ENCODE results near the gene FHIT.

Gene FHIT

DNA sequence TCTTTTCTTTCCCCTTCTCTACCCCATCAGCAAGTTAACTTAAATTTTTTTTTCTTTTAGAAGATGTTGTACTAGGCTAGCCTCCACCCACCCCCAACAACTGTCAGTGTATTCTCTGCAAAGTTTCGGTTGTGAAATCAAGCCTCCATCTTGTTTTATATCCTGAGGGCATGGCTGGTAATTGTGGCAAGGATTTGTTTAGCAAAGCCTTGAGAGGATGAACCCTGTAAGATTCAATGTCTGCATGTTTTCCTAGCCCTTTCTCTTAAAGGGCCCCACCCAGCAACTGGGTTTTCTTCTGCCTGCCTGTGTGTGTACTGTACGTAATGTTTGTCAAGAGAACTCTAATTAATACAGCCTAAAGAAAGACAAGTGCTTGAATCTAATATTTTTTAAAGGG, 475.3 kb downstream of the FHIT start:
- H3K9ac ChIP-seq (ENCODE audit: low read depth in 1 of 2, low read length in 2 of 2): no peak overlapping the region
- H3K27ac ChIP-seq (ENCODE audit: low read depth, low read length): no peak overlapping the region
- H3K36me3 ChIP-seq (ENCODE audit: control insufficient read depth in 1 of 2, insufficient read depth in 2 of 2, low read length in 2 of 2): no peaks in the 10 kb centered on the region
- H3K9me3 ChIP-seq (ENCODE audit: control insufficient read depth in 1 of 2, low read length in 2 of 2): peaks cover 3 to 14% of the 10 kb centered on the region in 2 donors
- no peaks in the 10 kb centered on the region for H3K27me3 ChIP-seq (ENCODE audit: control insufficient read depth in 1 of 2, insufficient read depth in 2 of 2, low read length in 2 of 2)
- no peak overlapping the region for H3K4me3 ChIP-seq (ENCODE audit: low read depth in 1 of 2, low read length in 2 of 2)
- H3K4me1 ChIP-seq (ENCODE audit: control insufficient read depth in 1 of 2, insufficient read depth in 2 of 2, low read length in 2 of 2): no peaks in the 10 kb centered on the region

GRCh38 chr3:60774617-60775016, 476.6 kb downstream of the FHIT start:
- no peaks in the 10 kb centered on the region for H3K27me3 ChIP-seq (ENCODE audit: control insufficient read depth in 1 of 2, insufficient read depth in 2 of 2, low read length in 2 of 2)
- H3K4me3 ChIP-seq (ENCODE audit: low read depth in 1 of 2, low read length in 2 of 2): no peak overlapping the region
- H3K9me3 ChIP-seq (ENCODE audit: control insufficient read depth in 1 of 2, low read length in 2 of 2): peaks cover 3 to 10% of the 10 kb centered on the region in 2 donors
- H3K4me1 ChIP-seq (ENCODE audit: control insufficient read depth in 1 of 2, insufficient read depth in 2 of 2, low read length in 2 of 2): no peaks in the 10 kb centered on the region
- H3K9ac ChIP-seq (ENCODE audit: low read depth in 1 of 2, low read length in 2 of 2): no peak overlapping the region
- no peaks in the 10 kb centered on the region for H3K36me3 ChIP-seq (ENCODE audit: control insufficient read depth in 1 of 2, insufficient read depth in 2 of 2, low read length in 2 of 2)
- no peak overlapping the region for H3K27ac ChIP-seq (ENCODE audit: low read depth, low read length)

DNA sequence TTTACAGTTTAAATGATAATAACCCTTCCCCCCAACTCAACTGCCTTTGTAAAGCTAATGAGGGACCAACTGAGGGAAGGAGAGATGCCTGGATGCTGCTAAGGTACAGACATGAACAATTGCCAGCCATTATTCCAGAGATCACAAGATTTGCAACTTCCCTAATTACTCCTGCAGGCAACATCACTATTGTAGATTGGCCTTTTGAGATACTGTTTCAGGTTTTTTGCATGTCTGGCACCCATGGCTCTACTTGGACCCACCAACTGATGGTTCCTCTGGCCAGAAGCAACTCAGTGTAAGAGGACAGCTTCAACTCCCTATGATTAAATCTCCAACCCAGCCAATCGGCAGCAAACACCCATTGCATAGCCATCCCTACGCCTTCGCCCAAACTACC, 478.7 kb downstream of the FHIT start:
- H3K9me3 ChIP-seq (ENCODE audit: control insufficient read depth in 1 of 2, low read length in 2 of 2): peaks cover 3 to 10% of the 10 kb centered on the region in 2 donors
- H3K36me3 ChIP-seq (ENCODE audit: control insufficient read depth in 1 of 2, insufficient read depth in 2 of 2, low read length in 2 of 2): no peaks in the 10 kb centered on the region
- H3K4me3 ChIP-seq (ENCODE audit: low read depth in 1 of 2, low read length in 2 of 2): no peak overlapping the region
- no peaks in the 10 kb centered on the region for H3K4me1 ChIP-seq (ENCODE audit: control insufficient read depth in 1 of 2, insufficient read depth in 2 of 2, low read length in 2 of 2)
- no peak overlapping the region for H3K27ac ChIP-seq (ENCODE audit: low read depth, low read length)
- H3K27me3 ChIP-seq (ENCODE audit: control insufficient read depth in 1 of 2, insufficient read depth in 2 of 2, low read length in 2 of 2): no peaks in the 10 kb centered on the region
- no peak overlapping the region for H3K9ac ChIP-seq (ENCODE audit: low read depth in 1 of 2, low read length in 2 of 2)

DNA sequence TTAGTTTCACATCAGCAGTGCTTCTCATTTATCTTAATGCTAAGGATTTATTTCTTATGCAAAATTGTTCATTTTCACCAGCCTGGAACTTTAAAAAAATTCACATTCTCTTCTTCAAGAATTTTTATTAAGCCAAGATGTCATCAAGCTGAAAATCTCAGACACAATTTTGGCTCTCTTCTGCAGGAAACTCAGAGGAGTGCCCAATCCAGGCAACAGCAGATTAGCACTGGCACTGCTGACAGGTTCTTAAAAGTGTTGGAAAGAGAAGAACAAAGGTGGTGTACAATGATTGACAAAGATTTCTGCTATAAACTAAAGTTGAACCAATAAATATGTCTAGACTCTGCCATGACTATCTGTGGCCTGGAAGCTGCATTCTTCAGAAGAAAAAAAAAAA, 479.5 kb downstream of the FHIT start:
- H3K27me3 ChIP-seq (ENCODE audit: control insufficient read depth in 1 of 2, insufficient read depth in 2 of 2, low read length in 2 of 2): no peaks in the 10 kb centered on the region
- no peak overlapping the region for H3K9ac ChIP-seq (ENCODE audit: low read depth in 1 of 2, low read length in 2 of 2)
- peaks cover 3 to 10% of the 10 kb centered on the region in 2 donors for H3K9me3 ChIP-seq (ENCODE audit: control insufficient read depth in 1 of 2, low read length in 2 of 2)
- no peak overlapping the region for H3K4me3 ChIP-seq (ENCODE audit: low read depth in 1 of 2, low read length in 2 of 2)
- H3K4me1 ChIP-seq (ENCODE audit: control insufficient read depth in 1 of 2, insufficient read depth in 2 of 2, low read length in 2 of 2): no peaks in the 10 kb centered on the region
- H3K36me3 ChIP-seq (ENCODE audit: control insufficient read depth in 1 of 2, insufficient read depth in 2 of 2, low read length in 2 of 2): no peaks in the 10 kb centered on the region
- no peak overlapping the region for H3K27ac ChIP-seq (ENCODE audit: low read depth, low read length)

- Histone ChIP-seq H3K36me3 (ENCODE audit: control insufficient read depth in 1 of 2, insufficient read depth in 2 of 2, low read length in 2 of 2) (no peaks in the 10 kb centered on the region), H3K27me3 (ENCODE audit: control insufficient read depth in 1 of 2, insufficient read depth in 2 of 2, low read length in 2 of 2) (no peaks in the 10 kb centered on the region), H3K27ac (ENCODE audit: low read depth, low read length) (no peak overlapping the region), H3K4me1 (ENCODE audit: control insufficient read depth in 1 of 2, insufficient read depth in 2 of 2, low read length in 2 of 2) (no peaks in the 10 kb centered on the region), H3K4me3 (ENCODE audit: low read depth in 1 of 2, low read length in 2 of 2) (no peak overlapping the region), H3K9me3 (ENCODE audit: control insufficient read depth in 1 of 2, low read length in 2 of 2) (peaks cover 0 to 7% of the 10 kb centered on the region in 2 donors), H3K9ac (ENCODE audit: low read depth in 1 of 2, low read length in 2 of 2) (no peak overlapping the region)
Observed at GRCh38 chr3:60770532-60770931, 480.7 kb downstream of the FHIT start.

DNA sequence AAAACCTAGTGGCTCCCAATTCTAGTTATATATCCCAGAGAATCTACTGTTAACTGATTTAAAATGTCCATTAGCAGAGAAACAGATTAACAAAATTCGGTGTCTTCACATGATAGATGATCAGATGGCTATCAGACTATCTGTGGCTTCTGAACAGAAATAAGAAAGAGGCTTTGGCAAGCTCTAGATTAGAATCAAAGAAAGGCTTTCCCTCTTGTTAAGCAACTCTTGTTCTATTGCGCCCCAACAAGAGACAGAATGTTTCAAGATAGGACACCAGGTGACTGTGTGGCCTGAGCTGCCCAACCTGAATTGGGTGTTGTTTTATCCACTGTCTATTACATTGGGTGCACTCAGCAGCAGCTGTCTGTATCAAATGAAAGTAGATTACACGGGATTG, 483.7 kb downstream of the FHIT start:
- Histone ChIP-seq H3K36me3 (ENCODE audit: control insufficient read depth in 1 of 2, insufficient read depth in 2 of 2, low read length in 2 of 2) (no peaks in the 10 kb centered on the region), H3K9ac (ENCODE audit: low read depth in 1 of 2, low read length in 2 of 2) (no peak overlapping the region), H3K4me3 (ENCODE audit: low read depth in 1 of 2, low read length in 2 of 2) (no peak overlapping the region), H3K4me1 (ENCODE audit: control insufficient read depth in 1 of 2, insufficient read depth in 2 of 2, low read length in 2 of 2) (no peaks in the 10 kb centered on the region), H3K27ac (ENCODE audit: low read depth, low read length) (no peak overlapping the region), H3K27me3 (ENCODE audit: control insufficient read depth in 1 of 2, insufficient read depth in 2 of 2, low read length in 2 of 2) (no peaks in the 10 kb centered on the region), H3K9me3 (ENCODE audit: control insufficient read depth in 1 of 2, low read length in 2 of 2) (no peaks in the 10 kb centered on the region)

- no peak overlapping the region for H3K9ac ChIP-seq (ENCODE audit: low read depth in 1 of 2, low read length in 2 of 2)
Observed at GRCh38 chr3:60765776-60766175, 485.5 kb downstream of the FHIT start.

GRCh38 chr3:60764870-60765269, 486.4 kb downstream of the FHIT start:
- H3K27ac ChIP-seq (ENCODE audit: low read depth, low read length): no peak overlapping the region
- H3K4me3 ChIP-seq (ENCODE audit: low read depth in 1 of 2, low read length in 2 of 2): no peak overlapping the region
- no peaks in the 10 kb centered on the region for H3K4me1 ChIP-seq (ENCODE audit: control insufficient read depth in 1 of 2, insufficient read depth in 2 of 2, low read length in 2 of 2)
- H3K9ac ChIP-seq (ENCODE audit: low read depth in 1 of 2, low read length in 2 of 2): no peak overlapping the region
- H3K9me3 ChIP-seq (ENCODE audit: control insufficient read depth in 1 of 2, low read length in 2 of 2): no peaks in the 10 kb centered on the region
- H3K27me3 ChIP-seq (ENCODE audit: control insufficient read depth in 1 of 2, insufficient read depth in 2 of 2, low read length in 2 of 2): no peaks in the 10 kb centered on the region
- H3K36me3 ChIP-seq (ENCODE audit: control insufficient read depth in 1 of 2, insufficient read depth in 2 of 2, low read length in 2 of 2): no peaks in the 10 kb centered on the region

More at GRCh38 chr3:60765776-60766175, 485.5 kb downstream of the FHIT start:
- Histone ChIP-seq H3K36me3 (ENCODE audit: control insufficient read depth in 1 of 2, insufficient read depth in 2 of 2, low read length in 2 of 2) (no peaks in the 10 kb centered on the region), H3K9me3 (ENCODE audit: control insufficient read depth in 1 of 2, low read length in 2 of 2) (no peaks in the 10 kb centered on the region), H3K27me3 (ENCODE audit: control insufficient read depth in 1 of 2, insufficient read depth in 2 of 2, low read length in 2 of 2) (no peaks in the 10 kb centered on the region), H3K4me3 (ENCODE audit: low read depth in 1 of 2, low read length in 2 of 2) (no peak overlapping the region), H3K27ac (ENCODE audit: low read depth, low read length) (no peak overlapping the region), H3K4me1 (ENCODE audit: control insufficient read depth in 1 of 2, insufficient read depth in 2 of 2, low read length in 2 of 2) (no peaks in the 10 kb centered on the region)

DNA sequence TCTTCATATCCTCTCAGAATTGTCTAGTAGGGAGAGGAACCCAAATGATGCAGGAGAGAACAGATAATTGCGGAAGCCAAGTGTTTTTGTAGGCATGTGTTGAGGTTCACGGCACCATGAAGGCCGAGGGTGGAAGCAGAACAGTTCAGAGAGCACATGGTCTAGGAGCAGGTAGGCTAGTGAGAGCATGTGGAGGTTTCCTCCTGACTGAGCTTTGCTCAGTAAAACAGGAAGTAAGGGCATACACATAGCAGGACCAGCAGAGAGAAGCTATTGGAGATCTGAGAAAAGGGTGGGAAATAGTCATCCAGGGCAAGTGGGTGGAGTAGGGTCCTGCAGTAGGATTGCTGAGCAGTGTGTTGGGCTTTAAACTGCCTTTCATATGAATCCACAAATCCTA, 491.1 kb downstream of the FHIT start:
- Histone ChIP-seq H3K4me1 (ENCODE audit: control insufficient read depth in 1 of 2, insufficient read depth in 2 of 2, low read length in 2 of 2) (no peaks in the 10 kb centered on the region), H3K9me3 (ENCODE audit: control insufficient read depth in 1 of 2, low read length in 2 of 2) (no peaks in the 10 kb centered on the region), H3K9ac (ENCODE audit: low read depth in 1 of 2, low read length in 2 of 2) (no peak overlapping the region), H3K27me3 (ENCODE audit: control insufficient read depth in 1 of 2, insufficient read depth in 2 of 2, low read length in 2 of 2) (no peaks in the 10 kb centered on the region), H3K27ac (ENCODE audit: low read depth, low read length) (no peak overlapping the region), H3K4me3 (ENCODE audit: low read depth in 1 of 2, low read length in 2 of 2) (no peak overlapping the region), H3K36me3 (ENCODE audit: control insufficient read depth in 1 of 2, insufficient read depth in 2 of 2, low read length in 2 of 2) (no peaks in the 10 kb centered on the region)

- Histone ChIP-seq H3K4me3 (ENCODE audit: low read depth in 1 of 2, low read length in 2 of 2) (no peak overlapping the region), H3K9me3 (ENCODE audit: control insufficient read depth in 1 of 2, low read length in 2 of 2) (no peaks in the 10 kb centered on the region), H3K27ac (ENCODE audit: low read depth, low read length) (no peak overlapping the region), H3K4me1 (ENCODE audit: control insufficient read depth in 1 of 2, insufficient read depth in 2 of 2, low read length in 2 of 2) (no peaks in the 10 kb centered on the region), H3K27me3 (ENCODE audit: control insufficient read depth in 1 of 2, insufficient read depth in 2 of 2, low read length in 2 of 2) (no peaks in the 10 kb centered on the region), H3K9ac (ENCODE audit: low read depth in 1 of 2, low read length in 2 of 2) (no peak overlapping the region), H3K36me3 (ENCODE audit: control insufficient read depth in 1 of 2, insufficient read depth in 2 of 2, low read length in 2 of 2) (no peaks in the 10 kb centered on the region)
Observed at GRCh38 chr3:60759439-60759838, 491.8 kb downstream of the FHIT start.

DNA sequence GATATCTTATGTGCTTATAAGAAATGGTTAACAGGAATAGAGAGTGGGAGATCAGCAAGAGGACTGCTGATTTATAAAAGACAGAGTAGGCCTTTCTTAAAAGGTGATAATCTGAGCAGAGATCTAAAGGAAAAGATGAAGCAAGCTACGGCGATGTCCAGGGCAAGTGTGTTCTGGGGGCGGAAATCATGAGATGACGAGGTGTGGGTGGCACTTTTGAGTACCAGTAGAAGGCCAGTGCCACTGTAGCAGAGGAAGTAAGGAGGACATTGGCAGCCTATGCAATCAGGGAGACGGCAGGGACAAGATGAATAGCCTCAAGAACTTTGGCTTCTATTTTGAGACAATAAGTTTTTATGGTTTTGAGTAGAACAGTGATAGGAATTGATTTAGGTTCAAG, 492.4 kb downstream of the FHIT start:
- Histone ChIP-seq H3K4me3 (ENCODE audit: low read depth in 1 of 2, low read length in 2 of 2) (no peak overlapping the region), H3K27me3 (ENCODE audit: control insufficient read depth in 1 of 2, insufficient read depth in 2 of 2, low read length in 2 of 2) (no peaks in the 10 kb centered on the region), H3K9me3 (ENCODE audit: control insufficient read depth in 1 of 2, low read length in 2 of 2) (no peaks in the 10 kb centered on the region), H3K4me1 (ENCODE audit: control insufficient read depth in 1 of 2, insufficient read depth in 2 of 2, low read length in 2 of 2) (no peaks in the 10 kb centered on the region), H3K9ac (ENCODE audit: low read depth in 1 of 2, low read length in 2 of 2) (no peak overlapping the region), H3K27ac (ENCODE audit: low read depth, low read length) (no peak overlapping the region), H3K36me3 (ENCODE audit: control insufficient read depth in 1 of 2, insufficient read depth in 2 of 2, low read length in 2 of 2) (no peaks in the 10 kb centered on the region)

Measured in duodenal mucosa (tissue), 2 donors.